AG04450 (cell line): ENCODE measurements around the gene HIBCH. TPM values are rescaled to one million over a fixed set of nuclear protein-coding genes. Genes with fewer than 3 reads are reported as not detected.

Source experiments
- CTCF ChIA-PET: fragments of 300-600, 350-600 bp; formaldehyde crosslinking; extraction: SDS; loops from one replicate; lab custom pipeline; 2022; ENCODE audit warnings: antibody characterized with exemption, inconsistent platforms; lab: Charles Lee
- POLR2A ChIA-PET: fragments of 350-600 bp; formaldehyde crosslinking; extraction: SDS; loops from one replicate; lab custom pipeline; 2021; ENCODE audit warnings: antibody characterized with exemption, inconsistent platforms; lab: Yijun Ruan, JAX
- DNase-seq: peaks from one replicate; pipeline ENCODE4 v3.0.0-alpha.2; 2011; ENCODE audit warnings: low read depth, low spot score
- H3K27ac ChIP-seq: one replicate; pipeline ENCODE4 v1.5.1; 2012; ENCODE audit warnings: low read depth, low read length, control low read depth
- H3K27me3 ChIP-seq: one replicate; pipeline ENCODE4 v1.6.0; 2012; ENCODE audit warnings: low read length; ENCODE audit not compliant: control insufficient read depth, insufficient read depth
- H3K4me3 ChIP-seq: 2 replicates; pipeline ENCODE4 v1.5.1; 2011; ENCODE audit warnings: mild to moderate bottlenecking, low read depth, low read length, control low read depth
- H3K9me3 ChIP-seq: 2 replicates; pipeline ENCODE4 v1.5.1; 2012; ENCODE audit warnings: low read length; ENCODE audit not compliant: control insufficient read depth, insufficient read depth
- CTCF ChIP-seq: IDR thresholded peaks from 2 replicates; pipeline ENCODE4 v1.5.1; 2011; ENCODE audit warnings: low read depth, low read length, control low read depth, inconsistent platforms
- polyA minus RNA-seq: library from RNA; depleted of rRNA, polyadenylated mRNA; stranded (reverse); fragments of >200 nt; gene quantifications from 2 replicates; pipeline ENCODE4 v1.2.3, GENCODE V29; 2011; rRNA and poly(A)+ RNA removed
- polyA plus RNA-seq: library from polyadenylated mRNA; depleted of rRNA; stranded (reverse); fragments of >200 nt; gene quantifications from 2 replicates; pipeline ENCODE4 v1.2.3, GENCODE V29; 2011; rRNA removed

The HIBCH gene
- polyA plus RNA-seq (16.9 and 23.8 TPM in 2 replicates), polyA minus RNA-seq (10.3 and 17.0 TPM in 2 replicates)

GRCh38 chr2:190319555-190320498 lies at the start of gene HIBCH:
TSS of gene HIBCH (minus strand) at chr2:190319826. CDS start at chr2:190319750, 76 bp downstream.
- Histone ChIP-seq H3K9me3 (no peaks in the 10 kb centered on the region), H3K27me3 (no peaks in the 10 kb centered on the region), H3K4me3 (peak within 1 kb of the TSS; percentile 83), H3K27ac (peak within 1 kb of the TSS; percentile 41)
- DNase-seq = peak; percentile 95
- CTCF ChIA-PET = interaction anchor here (0.5 to 2.5 kb wide), 22 partner anchors 9 to 659 kb away, joined by 3 to 10 read pairs (median 3); no protein-coding TSS in a partner anchor
- peak; percentile 93 for TF ChIP-seq CTCF
- POLR2A ChIA-PET = interaction anchor here (0.9 to 1.2 kb wide), 2 partner anchors 24 to 707 kb away, joined by 3 to 5 read pairs; no protein-coding TSS in a partner anchor

GRCh38 chr2:190367091-190367490 lies 47.5 kb upstream of the HIBCH start:
- DNase-seq = no peak
- no peak overlapping the region for H3K4me3 ChIP-seq
- POLR2A ChIA-PET = interaction anchor here (0.7 kb wide), 1 partner anchor 23 kb away, joined by 3 read pairs; no protein-coding TSS in a partner anchor
- H3K27me3 ChIP-seq = no peaks in the 10 kb centered on the region
- H3K27ac ChIP-seq = no peak overlapping the region
- CTCF ChIA-PET = interaction anchor here (1.4 kb wide), 1 partner anchor 278 kb away, joined by 6 read pairs; no protein-coding TSS in a partner anchor
- no peak for TF ChIP-seq CTCF
- no peaks in the 10 kb centered on the region for H3K9me3 ChIP-seq

GRCh38 chr2:190366248-190366753 lies 46.7 kb upstream of the HIBCH start:
- DNase-seq = no peak
- Histone ChIP-seq H3K4me3 (no peak overlapping the region), H3K27me3 (no peaks in the 10 kb centered on the region), H3K27ac (no peak overlapping the region), H3K9me3 (no peaks in the 10 kb centered on the region)
- ChIA-PET CTCF (no interaction called here), POLR2A (no interaction called here)
- no peak for TF ChIP-seq CTCF

- ChIA-PET CTCF (no interaction called here), POLR2A (no interaction called here)
- H3K9me3 ChIP-seq = no peaks in the 10 kb centered on the region
- no peaks in the 10 kb centered on the region for H3K27me3 ChIP-seq
- no peak for DNase-seq
- H3K27ac ChIP-seq = no peak overlapping the region
- no peak overlapping the region for H3K4me3 ChIP-seq
- TF ChIP-seq CTCF = no peak
Observed at GRCh38 chr2:190365499-190366204, 46.0 kb upstream of the HIBCH start.
